Neural cell (in vitro differentiated cells): Measurements from ENCODE around the gene FABP7. TPM values are rescaled to one million over a fixed set of nuclear protein-coding genes. Genes with fewer than 3 reads are reported as not detected.

ENCODE experiments used
- H2AFZ ChIP-seq: fragments of 200-600, 300-800 bp; sonication (generic), shearing (Covaris generic); 2 replicates; pipeline ENCODE4 v1.6.0; 2014; ENCODE audit warnings: low read depth, mild to moderate bottlenecking, antibody characterized with exemption, low read length, moderate library complexity
- H3F3A ChIP-seq: fragments of 200-600 bp; shearing (Covaris generic); 2 replicates; pipeline ENCODE4 v1.6.1; 2016; ENCODE audit warnings: mild to moderate bottlenecking, moderate library complexity, mixed read lengths, antibody characterized with exemption, low read length; ENCODE audit not compliant: insufficient read depth, poor library complexity, severe bottlenecking
- H3K27ac ChIP-seq: fragments of 200-600, 300-800 bp; sonication (generic), shearing (Covaris generic); 2 replicates; pipeline ENCODE4 v1.5.1; 2014; ENCODE audit warnings: mild to moderate bottlenecking, low read length, moderate library complexity
- H3K27me3 ChIP-seq: fragments of 300-800, 200-600 bp; sonication (generic), shearing (Covaris generic); 2 replicates; pipeline ENCODE4 v1.6.0; 2014; ENCODE audit warnings: mild to moderate bottlenecking, low read depth, low read length, moderate library complexity; ENCODE audit not compliant: insufficient read depth
- H3K36me3 ChIP-seq: fragments of 300-800, 200-600 bp; sonication (generic), shearing (Covaris generic); 2 replicates; pipeline ENCODE4 v1.5.1; 2014; ENCODE audit warnings: mild to moderate bottlenecking, antibody characterized with exemption, low read length, moderate library complexity; ENCODE audit not compliant: insufficient read depth
- H3K4me2 ChIP-seq: fragments of 300-800, 200-600 bp; sonication (generic), shearing (Covaris generic); 2 replicates; pipeline ENCODE4 v1.6.0; 2014; ENCODE audit warnings: mild to moderate bottlenecking, low read length
- H3K4me3 ChIP-seq: fragments of 300-800, 200-600 bp; sonication (generic), shearing (Covaris generic); 2 replicates; pipeline ENCODE4 v1.5.1; 2014; ENCODE audit warnings: mild to moderate bottlenecking, low read length, moderate library complexity
- H3K79me2 ChIP-seq: fragments of 200-600 bp; shearing (Covaris generic); replicated peaks from 2 replicates; pipeline ENCODE4 v1.6.0; 2014; ENCODE audit warnings: mild to moderate bottlenecking, low read length, moderate library complexity; ENCODE audit not compliant: insufficient read depth
- H3K9ac ChIP-seq: fragments of 300-800, 200-600 bp; sonication (generic), shearing (Covaris generic); 2 replicates; pipeline ENCODE4 v1.6.1; 2016; ENCODE audit warnings: mild to moderate bottlenecking, low read length, mixed read lengths
- H3K9me2 ChIP-seq: fragments of 200-600 bp; shearing (Covaris generic); 2 replicates; pipeline ENCODE4 v1.6.1; 2016; ENCODE audit warnings: mild to moderate bottlenecking, low read length, mixed read lengths; ENCODE audit not compliant: insufficient read depth
- H3K9me3 ChIP-seq: fragments of 200-600, 300-800 bp; sonication (generic), shearing (Covaris generic); 2 replicates; pipeline ENCODE4 v1.6.1; 2016; ENCODE audit warnings: mild to moderate bottlenecking, mixed run types, low read length, moderate library complexity, mixed read lengths
- H4K20me1 ChIP-seq: fragments of 200-600 bp; shearing (Covaris generic); 2 replicates; pipeline ENCODE4 v1.6.1; 2016; ENCODE audit warnings: mild to moderate bottlenecking, mixed run types; ENCODE audit not compliant: insufficient read depth
- EP300 ChIP-seq: fragments of 450-650 bp; conservative IDR thresholded peaks from 2 replicates; pipeline ENCODE4 v1.6.1; 2014; ENCODE audit warnings: antibody characterized with exemption, mild to moderate bottlenecking, moderate library complexity; ENCODE audit not compliant: poor library complexity, severe bottlenecking
- EZH2 ChIP-seq: fragments of 200-600, 300-800 bp; shearing (Covaris generic), sonication (generic); IDR thresholded peaks from 2 replicates; pipeline ENCODE4 v1.6.1; 2014; ENCODE audit warnings: antibody characterized with exemption, low read length, borderline replicate concordance, mild to moderate bottlenecking; ENCODE audit not compliant: insufficient read depth, poor library complexity, severe bottlenecking
- MXI1 ChIP-seq: fragments of 450-650 bp; conservative IDR thresholded peaks from 2 replicates; pipeline ENCODE4 v1.6.1; 2014; ENCODE audit warnings: antibody characterized with exemption, mild to moderate bottlenecking; ENCODE audit not compliant: poor library complexity, severe bottlenecking
- POLR2AphosphoS5 ChIP-seq: IDR thresholded peaks from 2 replicates; pipeline ENCODE4 v1.6.1; 2012
- RAD21 ChIP-seq: fragments of 450-650 bp; conservative IDR thresholded peaks from 2 replicates; pipeline ENCODE4 v1.6.1; 2014; ENCODE audit warnings: antibody characterized with exemption, mild to moderate bottlenecking, moderate library complexity
- SMC3 ChIP-seq: fragments of 450-650 bp; conservative IDR thresholded peaks from 2 replicates; pipeline ENCODE4 v1.6.1; 2014; ENCODE audit warnings: antibody characterized with exemption, mild to moderate bottlenecking, moderate library complexity; ENCODE audit not compliant: poor library complexity
- TAF1 ChIP-seq: IDR thresholded peaks from 2 replicates; pipeline ENCODE4 v1.6.1; 2012; ENCODE audit warnings: low read depth
- polyA plus RNA-seq: library from polyadenylated mRNA; depleted of rRNA; stranded (reverse); fragments of >200 nt; gene quantifications from 2 replicates; pipeline ENCODE4 v1.2.3, GENCODE V29; 2014
- TF ChIP-seq, protein P1 (sequence below): fragments of 450-650 bp; IDR thresholded peaks from 2 replicates; pipeline ENCODE4 v1.5.1; 2014; ENCODE audit warnings: antibody characterized with exemption, mild to moderate bottlenecking, moderate library complexity; ENCODE audit not compliant: poor library complexity, severe bottlenecking
- TF ChIP-seq, protein P2 (sequence below): IDR thresholded peaks from 2 replicates; pipeline ENCODE4 v1.6.1; 2012; ENCODE audit warnings: borderline replicate concordance

The FABP7 gene
- polyA plus RNA-seq, 1 donor from 2014 or later = 37.2 TPM

DNA sequence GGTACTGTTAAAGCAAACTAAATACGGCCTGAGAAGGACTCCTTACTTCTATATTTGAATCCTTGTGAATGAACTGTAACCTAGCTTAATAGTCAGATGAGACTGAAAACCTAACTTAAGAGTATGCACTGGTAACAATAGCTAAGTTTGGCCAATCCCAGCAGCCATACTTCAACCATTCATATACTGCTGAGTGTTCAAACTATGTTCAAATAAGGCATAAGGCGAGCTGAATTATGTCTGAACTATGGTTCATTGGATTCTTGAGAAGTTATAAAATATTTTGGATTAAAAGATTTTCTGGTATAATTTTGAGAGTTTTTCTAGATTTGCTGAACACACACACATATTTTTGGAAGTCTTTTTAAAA is 11.8 kb downstream of the FABP7 start:
- H3K4me2 ChIP-seq = no peak overlapping the region
- H2AFZ ChIP-seq = no peak overlapping the region
- H3K36me3 ChIP-seq = no peaks in the 10 kb centered on the region
- H3K9me3 ChIP-seq = no peaks in the 10 kb centered on the region
- no peaks in the 10 kb centered on the region for H3K27me3 ChIP-seq
- H3K4me3 ChIP-seq = no peak overlapping the region
- no peak overlapping the region for H3K9ac ChIP-seq
- no peaks in the 10 kb centered on the region for H3K9me2 ChIP-seq
- H3K27ac ChIP-seq = no peak overlapping the region
- no peaks in the 10 kb centered on the region for H3F3A ChIP-seq
- no peaks in the 10 kb centered on the region for H4K20me1 ChIP-seq
- TF ChIP-seq RAD21 = no peak
- TF ChIP-seq, protein P1, sequence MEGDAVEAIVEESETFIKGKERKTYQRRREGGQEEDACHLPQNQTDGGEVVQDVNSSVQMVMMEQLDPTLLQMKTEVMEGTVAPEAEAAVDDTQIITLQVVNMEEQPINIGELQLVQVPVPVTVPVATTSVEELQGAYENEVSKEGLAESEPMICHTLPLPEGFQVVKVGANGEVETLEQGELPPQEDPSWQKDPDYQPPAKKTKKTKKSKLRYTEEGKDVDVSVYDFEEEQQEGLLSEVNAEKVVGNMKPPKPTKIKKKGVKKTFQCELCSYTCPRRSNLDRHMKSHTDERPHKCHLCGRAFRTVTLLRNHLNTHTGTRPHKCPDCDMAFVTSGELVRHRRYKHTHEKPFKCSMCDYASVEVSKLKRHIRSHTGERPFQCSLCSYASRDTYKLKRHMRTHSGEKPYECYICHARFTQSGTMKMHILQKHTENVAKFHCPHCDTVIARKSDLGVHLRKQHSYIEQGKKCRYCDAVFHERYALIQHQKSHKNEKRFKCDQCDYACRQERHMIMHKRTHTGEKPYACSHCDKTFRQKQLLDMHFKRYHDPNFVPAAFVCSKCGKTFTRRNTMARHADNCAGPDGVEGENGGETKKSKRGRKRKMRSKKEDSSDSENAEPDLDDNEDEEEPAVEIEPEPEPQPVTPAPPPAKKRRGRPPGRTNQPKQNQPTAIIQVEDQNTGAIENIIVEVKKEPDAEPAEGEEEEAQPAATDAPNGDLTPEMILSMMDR = no peak
- H3K79me2 ChIP-seq = peaks cover 3% of the 10 kb centered on the region

DNA sequence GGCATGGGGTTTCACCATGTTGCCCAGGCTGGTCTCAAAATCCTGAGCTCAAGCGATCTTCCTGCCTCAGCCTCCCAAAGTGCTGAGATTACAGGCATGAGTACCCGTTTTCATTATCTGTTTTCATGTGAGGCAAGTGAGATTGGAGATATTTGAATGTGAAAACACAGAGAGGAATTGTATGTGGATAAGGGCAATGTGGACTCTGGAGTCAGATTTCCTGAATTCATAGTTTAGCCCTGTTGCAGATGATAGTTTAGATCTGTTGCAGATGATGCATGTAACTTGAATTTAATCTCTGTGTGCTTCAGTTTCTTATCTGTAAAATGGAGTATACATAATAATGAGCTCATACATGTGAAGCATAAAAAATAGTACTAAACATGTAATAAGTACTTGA is 13.2 kb downstream of the FABP7 start:
- no peaks in the 10 kb centered on the region for H3K9me3 ChIP-seq
- no peak overlapping the region for H3K27ac ChIP-seq
- H3K9me2 ChIP-seq = no peaks in the 10 kb centered on the region
- H3K27me3 ChIP-seq = no peaks in the 10 kb centered on the region
- no peaks in the 10 kb centered on the region for H3F3A ChIP-seq
- no peaks in the 10 kb centered on the region for H3K36me3 ChIP-seq
- no peak overlapping the region for H3K4me3 ChIP-seq
- no peak overlapping the region for H2AFZ ChIP-seq
- no peaks in the 10 kb centered on the region for H4K20me1 ChIP-seq
- H3K4me2 ChIP-seq = no peak overlapping the region
- H3K79me2 ChIP-seq = peaks cover 3% of the 10 kb centered on the region
- no peak overlapping the region for H3K9ac ChIP-seq
- TF ChIP-seq, protein P2, sequence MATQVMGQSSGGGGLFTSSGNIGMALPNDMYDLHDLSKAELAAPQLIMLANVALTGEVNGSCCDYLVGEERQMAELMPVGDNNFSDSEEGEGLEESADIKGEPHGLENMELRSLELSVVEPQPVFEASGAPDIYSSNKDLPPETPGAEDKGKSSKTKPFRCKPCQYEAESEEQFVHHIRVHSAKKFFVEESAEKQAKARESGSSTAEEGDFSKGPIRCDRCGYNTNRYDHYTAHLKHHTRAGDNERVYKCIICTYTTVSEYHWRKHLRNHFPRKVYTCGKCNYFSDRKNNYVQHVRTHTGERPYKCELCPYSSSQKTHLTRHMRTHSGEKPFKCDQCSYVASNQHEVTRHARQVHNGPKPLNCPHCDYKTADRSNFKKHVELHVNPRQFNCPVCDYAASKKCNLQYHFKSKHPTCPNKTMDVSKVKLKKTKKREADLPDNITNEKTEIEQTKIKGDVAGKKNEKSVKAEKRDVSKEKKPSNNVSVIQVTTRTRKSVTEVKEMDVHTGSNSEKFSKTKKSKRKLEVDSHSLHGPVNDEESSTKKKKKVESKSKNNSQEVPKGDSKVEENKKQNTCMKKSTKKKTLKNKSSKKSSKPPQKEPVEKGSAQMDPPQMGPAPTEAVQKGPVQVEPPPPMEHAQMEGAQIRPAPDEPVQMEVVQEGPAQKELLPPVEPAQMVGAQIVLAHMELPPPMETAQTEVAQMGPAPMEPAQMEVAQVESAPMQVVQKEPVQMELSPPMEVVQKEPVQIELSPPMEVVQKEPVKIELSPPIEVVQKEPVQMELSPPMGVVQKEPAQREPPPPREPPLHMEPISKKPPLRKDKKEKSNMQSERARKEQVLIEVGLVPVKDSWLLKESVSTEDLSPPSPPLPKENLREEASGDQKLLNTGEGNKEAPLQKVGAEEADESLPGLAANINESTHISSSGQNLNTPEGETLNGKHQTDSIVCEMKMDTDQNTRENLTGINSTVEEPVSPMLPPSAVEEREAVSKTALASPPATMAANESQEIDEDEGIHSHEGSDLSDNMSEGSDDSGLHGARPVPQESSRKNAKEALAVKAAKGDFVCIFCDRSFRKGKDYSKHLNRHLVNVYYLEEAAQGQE = no peak
- TF ChIP-seq EZH2 (no peak), RAD21 (no peak), EP300 (no peak), MXI1 (no peak), POLR2AphosphoS5 (no peak), SMC3 (no peak), TAF1 (no peak)
- TF ChIP-seq, protein P1 = no peak
